ENCODE data around the gene ELL2. TPM values are rescaled to one million over a fixed set of nuclear protein-coding genes. Genes with fewer than 3 reads are reported as not detected.

Gene ELL2
- total RNA-seq, 1 donor from 2014 or later, result 50.8 TPM

GRCh38 chr5:95959888-95960666, 1.6 kb downstream of the ELL2 start:
- TF ChIP-seq CTCF (IDR thresholded peaks at IDR 0.05), result peak; percentile 29

GRCh38 chr5:95959051-95959887, 2.4 kb downstream of the ELL2 start:
- peaks cover 67% of the 10 kb centered on the region for H3K4me1 Mint-ChIP-seq (ENCODE audit: unreplicated experiment)
- DNase-seq (ENCODE audit: extremely low spot score, unreplicated experiment), result no peak
- peak overlapping the region; percentile 90 for H3K4me3 Mint-ChIP-seq (ENCODE audit: unreplicated experiment)
- TF ChIP-seq CTCF (IDR thresholded peaks at IDR 0.05), result no peak
- H3K27ac Mint-ChIP-seq (ENCODE audit: unreplicated experiment), result peak overlapping the region; percentile 96
- H3K36me3 Mint-ChIP-seq (ENCODE audit: unreplicated experiment), result peaks cover 7% of the 10 kb centered on the region
- H3K27me3 Mint-ChIP-seq (ENCODE audit: unreplicated experiment), result no peaks in the 10 kb centered on the region
- H3K9me3 Mint-ChIP-seq (ENCODE audit: unreplicated experiment), result no peaks in the 10 kb centered on the region

More at GRCh38 chr5:95959888-95960666, 1.6 kb downstream of the ELL2 start:
- peaks cover 62% of the 10 kb centered on the region for H3K4me1 Mint-ChIP-seq (ENCODE audit: unreplicated experiment)
- no peaks in the 10 kb centered on the region for H3K9me3 Mint-ChIP-seq (ENCODE audit: unreplicated experiment)
- DNase-seq (ENCODE audit: extremely low spot score, unreplicated experiment), result no peak
- peak overlapping the region; percentile 96 for H3K27ac Mint-ChIP-seq (ENCODE audit: unreplicated experiment)
- no peaks in the 10 kb centered on the region for H3K27me3 Mint-ChIP-seq (ENCODE audit: unreplicated experiment)
- H3K36me3 Mint-ChIP-seq (ENCODE audit: unreplicated experiment), result peaks cover 2% of the 10 kb centered on the region
- peak overlapping the region; percentile 90 for H3K4me3 Mint-ChIP-seq (ENCODE audit: unreplicated experiment)

- Mint-ChIP-seq H3K27ac (ENCODE audit: unreplicated experiment) (no peak overlapping the region), H3K27me3 (ENCODE audit: unreplicated experiment) (no peaks in the 10 kb centered on the region), H3K4me1 (ENCODE audit: unreplicated experiment) (peaks cover 68% of the 10 kb centered on the region), H3K4me3 (ENCODE audit: unreplicated experiment) (peak overlapping the region; percentile 90), H3K9me3 (ENCODE audit: unreplicated experiment) (no peaks in the 10 kb centered on the region), H3K36me3 (ENCODE audit: unreplicated experiment) (peaks cover 11% of the 10 kb centered on the region)
- TF ChIP-seq CTCF (IDR thresholded peaks at IDR 0.05), result no peak
- no peak for DNase-seq (ENCODE audit: extremely low spot score, unreplicated experiment)
These were observed 3.2 kb downstream of the ELL2 start for GRCh38 chr5:95958310-95959014.

- H3K9me3 Mint-ChIP-seq (ENCODE audit: unreplicated experiment), result no peaks in the 10 kb centered on the region
- peak overlapping the region; percentile 90 for H3K4me3 Mint-ChIP-seq (ENCODE audit: unreplicated experiment)
- no peaks in the 10 kb centered on the region for H3K27me3 Mint-ChIP-seq (ENCODE audit: unreplicated experiment)
- no peak for DNase-seq (ENCODE audit: extremely low spot score, unreplicated experiment)
- TF ChIP-seq CTCF (IDR thresholded peaks at IDR 0.05), result no peak
- peaks cover 72% of the 10 kb centered on the region for H3K4me1 Mint-ChIP-seq (ENCODE audit: unreplicated experiment)
- peak overlapping the region; percentile 5 for H3K27ac Mint-ChIP-seq (ENCODE audit: unreplicated experiment)
- peaks cover 13% of the 10 kb centered on the region for H3K36me3 Mint-ChIP-seq (ENCODE audit: unreplicated experiment)
These were observed 4.0 kb downstream of the ELL2 start for GRCh38 chr5:95957561-95958203.

Data from osteocyte (in vitro differentiated cells).